ENCODE measurements around the gene MATK.
"Not testable (repeated sequence)": the region's sequence is repeated elsewhere in the genome, so short reads cannot be mapped to it uniquely, and the experiment has no call there.

MATK gene

DNA sequence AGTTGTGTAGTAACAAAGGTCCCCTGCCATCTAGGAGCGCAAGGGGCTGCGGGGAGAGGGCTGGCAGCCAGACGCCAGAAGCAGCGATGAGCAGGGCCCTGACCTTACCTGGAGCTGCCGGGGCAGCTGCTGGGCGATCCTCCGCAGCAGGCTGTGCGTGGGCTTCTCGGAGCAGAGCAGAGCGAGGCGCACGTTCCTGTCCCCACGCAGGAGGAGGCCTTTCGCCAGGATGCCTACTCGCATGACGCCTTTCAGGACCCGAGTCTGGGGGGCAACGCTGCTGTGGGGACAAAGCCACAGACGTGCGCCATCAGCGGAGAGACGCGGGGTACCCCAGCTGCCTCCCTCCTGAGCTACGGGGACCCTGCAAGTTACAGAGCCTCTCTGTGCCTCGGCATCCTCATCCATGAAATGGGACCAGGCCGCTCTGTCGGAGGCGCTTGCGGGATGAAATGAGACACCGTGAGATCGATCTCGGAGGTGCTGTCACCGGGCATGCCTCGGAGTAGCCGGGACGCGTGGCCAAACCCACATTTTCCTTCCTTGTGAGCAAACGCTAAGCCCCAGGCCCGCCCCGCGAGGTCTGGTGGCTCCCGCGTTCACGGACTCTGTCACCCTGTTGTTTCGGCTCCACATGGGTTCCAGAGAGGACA, 30.5 kb upstream of the MATK start:
- no peak for DNase-seq (ENCODE audit: low spot score)

DNA sequence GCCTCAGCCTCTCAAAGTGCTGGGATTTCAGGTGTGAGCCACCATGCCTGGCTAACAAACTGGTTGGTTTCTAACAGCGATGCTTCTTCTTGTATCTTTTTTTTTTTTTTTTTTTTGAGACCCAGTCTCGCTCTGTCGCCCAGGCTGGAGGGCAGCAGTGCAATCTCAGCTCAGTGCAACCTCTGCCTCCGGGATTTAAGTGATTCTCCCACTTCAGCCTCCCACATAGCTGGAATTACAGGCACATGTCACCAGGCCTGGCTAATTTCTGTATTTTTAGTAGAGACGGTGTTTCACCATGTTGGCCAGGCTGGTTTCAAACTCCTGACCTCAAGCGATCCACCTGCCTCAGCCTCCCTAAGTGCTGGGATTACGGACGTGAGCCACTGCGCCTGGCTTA, 30.0 kb upstream of the MATK start:
- DNase-seq (ENCODE audit: low spot score) = not testable (repeated sequence)

DNA sequence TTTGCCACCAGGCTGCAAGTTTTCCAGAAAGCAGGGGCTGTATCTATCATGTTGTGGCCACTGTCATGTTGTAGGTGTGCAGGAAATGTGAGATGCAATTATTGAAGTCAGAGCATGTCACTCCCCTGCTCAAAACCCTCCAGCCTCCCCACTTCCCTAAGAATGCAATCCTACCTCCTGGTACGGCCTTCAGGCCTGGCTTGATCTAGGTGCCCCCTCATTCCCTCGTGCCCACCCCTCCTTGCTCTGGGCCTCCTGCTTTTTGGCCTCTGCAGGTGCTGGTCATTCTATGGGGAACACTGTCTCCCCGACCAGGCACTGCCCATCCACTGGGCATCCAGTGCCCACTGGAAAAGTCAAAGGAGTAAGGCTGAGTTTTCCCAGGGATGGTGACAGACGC, 28.5 kb upstream of the MATK start:
- no peak for DNase-seq (ENCODE audit: low spot score)

DNA sequence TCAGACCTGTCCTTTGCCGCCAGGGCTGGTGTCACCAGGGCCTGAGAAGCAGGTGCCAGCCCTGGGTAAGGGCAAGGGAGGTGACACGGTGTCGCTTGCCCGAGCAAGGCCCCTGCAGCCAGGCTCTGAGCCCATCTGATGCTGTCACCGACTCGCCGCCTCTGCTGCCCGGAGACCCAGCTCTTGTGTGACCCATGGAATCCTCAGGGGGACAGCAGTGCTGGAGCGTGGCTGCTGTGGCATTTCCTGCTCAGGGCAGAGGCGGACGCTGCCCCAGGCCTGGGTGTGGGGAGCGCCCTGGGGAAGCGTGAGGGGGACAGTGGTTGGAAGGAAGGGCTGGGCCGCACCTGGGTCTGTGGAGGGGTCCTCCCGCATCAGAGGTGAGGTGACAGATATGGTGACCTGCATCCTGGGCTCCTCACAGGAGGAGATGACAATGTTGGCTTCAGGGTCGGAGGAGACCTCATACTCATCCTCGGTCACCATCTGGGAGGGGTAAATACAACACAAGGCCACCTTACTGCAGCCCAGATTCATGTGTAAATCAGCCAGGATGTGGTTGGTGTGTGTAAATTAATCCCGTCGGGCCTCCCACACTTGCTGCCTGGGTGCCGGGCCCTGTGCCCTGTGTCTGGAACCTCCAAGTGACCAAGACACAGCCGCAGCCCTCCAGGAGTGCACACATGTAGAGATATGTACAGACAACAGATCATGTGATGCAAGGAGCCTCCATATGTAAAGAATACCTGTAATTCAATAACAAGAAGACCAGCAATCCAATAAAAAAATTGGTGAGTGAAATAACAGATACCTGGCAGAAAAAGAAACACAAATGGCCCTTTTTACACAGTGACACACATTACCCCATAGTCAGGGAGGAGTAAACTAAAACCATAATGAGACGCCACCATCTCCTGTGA, 27.6 kb upstream of the MATK start:
- no peak for DNase-seq (ENCODE audit: low spot score)

DNA sequence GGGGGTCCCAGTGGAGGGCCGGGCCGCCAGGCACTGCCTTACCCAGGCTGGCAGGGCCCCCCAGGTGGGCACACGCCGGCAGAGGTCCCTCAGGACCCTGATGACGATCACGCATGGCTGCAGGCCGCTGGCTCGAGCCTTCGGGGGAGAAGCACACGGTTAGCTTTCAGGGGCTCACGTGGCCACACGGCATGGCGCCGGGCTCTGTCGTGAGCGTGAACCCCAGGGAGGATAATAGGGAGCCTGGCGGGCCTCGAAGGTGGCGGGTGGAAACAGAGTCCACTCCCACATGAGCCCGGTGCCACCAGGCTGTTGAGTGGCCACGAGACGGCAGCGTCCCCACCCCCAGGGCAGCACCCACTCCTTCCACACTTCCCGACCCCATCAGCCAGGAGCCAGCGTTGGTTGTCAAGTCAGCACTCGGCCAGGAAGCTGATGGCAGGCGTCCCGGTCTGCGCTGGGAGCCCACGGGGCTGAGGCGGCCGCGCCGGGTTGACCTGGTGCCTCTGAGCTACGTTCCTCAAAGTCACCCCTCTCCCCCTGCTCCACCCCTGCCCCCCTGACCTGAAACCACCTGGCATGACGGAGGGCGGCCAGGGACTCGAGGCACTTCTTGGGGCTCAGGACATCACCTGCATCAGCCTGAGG, 24.7 kb upstream of the MATK start:
- DNase-seq (ENCODE audit: low spot score) = no peak

DNA sequence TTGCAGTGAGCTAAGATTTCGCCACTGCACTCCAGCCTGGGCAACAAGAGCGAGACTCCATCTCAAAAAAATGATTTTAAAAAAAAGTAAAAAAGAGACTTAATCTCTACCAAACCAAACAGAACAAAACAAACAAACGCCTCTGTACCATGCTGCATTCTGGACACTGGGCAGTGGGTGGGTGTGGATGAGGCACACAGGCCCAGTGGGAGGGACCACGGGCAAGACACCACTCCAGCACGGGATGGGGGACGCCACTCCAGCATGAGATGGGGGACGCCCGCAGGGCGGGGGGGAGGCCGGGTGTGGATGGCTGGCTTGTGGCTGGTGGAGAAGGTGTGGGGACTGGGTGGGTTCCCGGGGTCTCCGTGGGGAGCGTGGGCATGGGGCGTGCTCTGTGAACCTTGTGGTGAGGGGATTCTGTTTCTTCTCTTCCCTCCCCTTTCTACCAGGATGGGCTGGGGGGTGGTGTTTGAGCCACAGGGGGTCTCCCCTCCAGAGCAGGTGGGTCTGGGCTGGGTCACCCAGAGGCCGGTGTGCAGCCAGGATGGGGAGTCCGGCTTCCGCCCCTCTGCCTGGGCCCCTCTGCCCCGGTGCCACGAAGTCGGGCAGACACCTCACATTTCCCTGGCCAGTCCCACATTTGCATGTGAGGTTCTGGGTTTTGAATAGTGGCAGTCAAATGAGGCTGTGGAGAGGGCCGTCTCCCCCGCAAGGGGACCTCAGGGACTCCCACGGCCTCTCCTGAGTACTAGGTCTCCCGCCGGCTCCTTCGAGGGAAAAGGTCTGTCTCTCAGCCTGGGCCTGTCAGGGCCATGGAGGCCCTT, 23.9 kb upstream of the MATK start:
- no peak for DNase-seq (ENCODE audit: low spot score)

DNA sequence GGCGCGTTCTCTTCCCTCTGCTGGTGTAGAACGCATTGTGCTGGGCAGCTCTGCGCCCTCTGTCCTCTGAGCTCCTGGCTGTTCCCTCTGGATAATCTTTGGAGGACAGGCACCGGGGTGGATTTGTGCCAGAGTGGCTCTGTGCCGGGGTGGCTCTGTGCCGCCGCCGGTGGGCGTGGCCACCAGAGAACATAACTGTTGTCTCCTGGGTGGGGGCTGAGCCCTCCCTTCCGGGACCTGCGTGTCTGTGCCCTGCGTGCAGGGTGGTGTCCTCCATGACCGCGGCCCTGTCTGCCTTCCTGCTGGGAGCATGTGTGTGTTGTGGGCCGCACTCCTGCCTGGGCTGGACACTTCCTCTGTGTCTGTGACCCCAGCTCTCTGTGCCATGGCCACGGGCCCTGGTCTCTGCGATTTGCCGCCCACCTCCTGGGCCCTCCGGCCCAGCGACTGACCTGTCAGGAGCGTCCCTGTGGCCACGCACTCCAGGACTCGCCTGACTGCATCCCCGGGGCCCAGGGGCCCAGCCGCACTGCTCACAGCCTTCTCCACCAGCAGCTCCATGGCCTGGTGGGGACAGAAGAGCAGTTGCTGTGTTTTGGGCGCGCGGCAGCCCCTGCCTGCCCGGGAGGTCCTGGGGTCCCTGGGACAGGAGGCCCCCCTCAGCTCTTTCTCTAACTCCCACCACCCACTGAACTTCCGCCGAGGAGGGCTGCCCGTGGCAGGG, 22.4 kb upstream of the MATK start:
- no peak for DNase-seq (ENCODE audit: low spot score)

DNA sequence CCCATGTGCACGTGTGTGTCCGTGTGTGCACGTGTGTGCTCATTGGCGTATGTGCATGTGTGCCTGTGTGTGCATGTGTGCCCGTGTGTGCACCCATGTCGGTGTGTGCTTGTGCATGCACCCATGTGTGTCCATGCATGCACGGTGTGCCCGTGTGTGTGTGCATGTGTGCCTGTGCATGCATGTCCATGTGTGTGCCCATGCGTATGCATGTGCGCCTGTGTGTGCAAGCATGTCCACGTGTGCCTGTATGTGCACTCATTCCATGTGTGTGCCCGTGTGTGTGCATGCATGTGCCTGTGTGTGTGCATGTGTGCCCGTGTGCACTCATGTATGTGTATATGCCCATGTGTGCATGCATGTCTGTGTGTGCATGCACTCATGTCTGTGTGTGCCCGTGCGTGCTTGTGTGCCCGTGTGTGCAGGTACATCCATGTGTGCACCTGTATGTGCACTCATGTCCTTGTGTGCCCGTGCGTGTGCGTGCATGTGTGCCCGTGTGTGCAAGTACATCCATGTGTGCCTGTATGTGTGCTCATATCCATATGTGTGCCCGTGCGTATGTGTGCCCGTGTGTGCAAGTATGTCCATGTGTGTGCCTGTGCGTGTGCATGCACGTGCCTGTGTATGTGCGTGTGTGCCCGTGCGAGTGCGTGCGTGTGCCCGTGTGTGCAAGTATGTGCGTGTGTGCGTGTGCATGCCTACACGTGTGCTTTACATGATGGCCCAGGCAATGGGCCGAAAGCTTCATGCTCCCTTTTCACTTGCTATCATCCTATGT, 21.6 kb upstream of the MATK start:
- no peak for DNase-seq (ENCODE audit: low spot score)

DNA sequence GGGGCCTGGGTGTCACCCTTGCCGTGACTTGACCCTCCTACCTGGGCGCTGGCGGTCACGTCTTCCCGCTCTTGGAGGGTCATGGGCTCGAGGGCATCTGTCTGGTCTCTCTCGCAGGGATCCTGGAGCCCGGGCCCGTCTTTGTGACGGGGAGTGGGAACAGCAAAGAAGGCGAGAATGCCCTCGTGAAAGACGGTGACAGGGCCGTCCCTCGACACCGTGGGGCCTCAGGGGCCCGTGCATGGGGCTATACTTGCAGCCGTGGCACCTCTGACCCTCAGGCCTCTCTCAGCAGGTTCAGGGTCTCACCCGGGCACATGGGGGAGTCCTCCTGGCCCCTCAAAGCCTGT, 20.9 kb upstream of the MATK start:
- no peak for DNase-seq (ENCODE audit: low spot score)

DNA sequence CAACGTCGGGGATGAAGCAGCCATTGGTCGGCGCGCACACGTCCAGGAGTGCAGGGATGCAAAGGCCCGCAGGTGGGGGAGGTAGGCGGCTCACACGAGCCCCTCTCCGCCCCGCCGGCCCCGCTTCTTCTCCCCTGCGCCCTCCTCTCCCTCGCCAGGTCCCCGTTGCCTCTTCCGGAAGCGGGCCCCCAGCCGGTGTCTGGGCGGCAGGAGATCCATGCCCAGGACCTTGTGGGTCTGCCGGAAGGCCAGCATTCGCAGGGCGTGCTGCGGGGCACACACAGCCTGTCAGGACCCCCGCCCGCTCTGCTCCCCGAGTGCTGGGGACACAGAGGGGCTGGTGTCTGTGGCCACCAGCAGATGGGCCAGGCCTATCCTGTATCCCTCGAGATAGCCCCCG, 19.7 kb upstream of the MATK start:
- DNase-seq (ENCODE audit: low spot score) = no peak

DNA sequence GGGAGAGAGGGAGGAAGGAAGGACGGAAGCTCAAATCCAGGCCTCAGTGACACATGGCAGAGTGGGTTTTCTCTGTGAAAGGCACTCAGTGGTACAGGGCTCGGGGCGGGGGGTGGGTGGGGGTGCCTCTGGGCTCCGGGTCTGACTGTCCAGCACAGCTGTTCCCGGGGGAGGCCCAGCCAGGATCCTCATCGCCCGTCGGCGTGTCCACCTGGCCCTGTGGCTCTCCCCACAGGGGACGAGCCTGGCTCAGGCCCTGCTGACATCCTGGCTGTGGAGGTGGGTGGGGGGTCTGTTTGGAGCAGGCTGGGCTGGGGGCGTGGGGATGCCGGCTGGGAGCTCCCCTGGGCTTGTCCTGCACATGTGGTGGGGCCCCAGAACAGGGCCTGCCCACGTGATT, 18.2 kb upstream of the MATK start:
- DNase-seq (ENCODE audit: low spot score) = no peak

DNA sequence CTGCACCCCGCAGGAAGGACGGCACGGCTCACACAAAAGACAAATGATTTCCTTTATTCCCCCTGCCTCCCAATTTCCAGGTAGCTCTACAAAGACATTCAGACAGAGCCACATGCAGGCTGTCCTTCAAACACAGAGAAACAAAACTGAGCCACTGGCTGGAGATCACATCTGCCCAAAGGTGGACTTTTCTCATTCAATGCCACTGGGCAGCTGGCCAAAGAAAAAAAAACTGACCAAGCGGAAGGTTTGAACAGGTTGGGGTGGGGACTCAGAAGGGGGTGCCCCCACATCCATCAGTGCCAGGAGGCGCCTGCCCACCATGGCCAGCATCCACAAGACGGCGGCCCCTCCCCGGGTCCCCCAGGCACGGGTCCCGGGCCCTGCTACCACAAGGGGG, 17.8 kb upstream of the MATK start:
- no peak for DNase-seq (ENCODE audit: low spot score)

DNA sequence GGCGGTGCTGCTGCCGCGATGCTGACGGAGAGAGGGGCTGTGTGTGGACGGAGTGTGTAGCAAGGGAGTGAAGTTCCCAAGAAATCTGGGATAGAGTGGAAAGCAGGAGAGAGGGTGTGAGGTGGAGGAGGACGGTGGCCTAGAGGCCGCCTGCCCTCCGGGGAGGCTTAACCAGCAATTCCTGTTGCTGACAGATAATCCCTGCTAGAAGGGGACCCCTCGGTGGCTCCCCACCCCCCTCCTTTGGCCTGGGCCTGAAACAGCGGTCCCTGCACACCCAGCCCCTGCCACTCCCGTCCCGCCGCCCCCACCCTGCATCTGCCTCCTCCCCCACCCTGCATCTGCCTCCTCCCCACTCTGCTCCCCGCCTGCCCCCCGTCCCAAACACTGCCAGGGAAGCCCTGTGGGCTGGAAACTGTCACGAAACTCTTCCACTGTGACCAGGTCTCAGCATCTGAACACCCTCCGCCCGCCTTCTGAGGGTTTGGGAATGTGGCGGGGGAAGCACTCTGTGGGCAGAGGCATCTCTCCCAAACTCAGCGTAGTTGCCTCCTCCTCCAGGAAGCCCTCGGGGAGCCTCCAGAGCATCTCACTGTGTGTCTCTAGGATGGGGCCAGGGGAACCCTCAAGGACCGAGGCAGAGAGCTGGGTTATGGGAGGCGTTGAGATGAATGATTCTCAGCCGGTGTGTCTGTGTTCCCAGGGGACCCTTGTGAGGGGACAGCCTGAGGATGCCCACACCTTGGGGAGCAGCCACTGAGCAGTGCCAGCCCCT, 17.1 kb upstream of the MATK start:
- DNase-seq (ENCODE audit: low spot score) = no peak

DNA sequence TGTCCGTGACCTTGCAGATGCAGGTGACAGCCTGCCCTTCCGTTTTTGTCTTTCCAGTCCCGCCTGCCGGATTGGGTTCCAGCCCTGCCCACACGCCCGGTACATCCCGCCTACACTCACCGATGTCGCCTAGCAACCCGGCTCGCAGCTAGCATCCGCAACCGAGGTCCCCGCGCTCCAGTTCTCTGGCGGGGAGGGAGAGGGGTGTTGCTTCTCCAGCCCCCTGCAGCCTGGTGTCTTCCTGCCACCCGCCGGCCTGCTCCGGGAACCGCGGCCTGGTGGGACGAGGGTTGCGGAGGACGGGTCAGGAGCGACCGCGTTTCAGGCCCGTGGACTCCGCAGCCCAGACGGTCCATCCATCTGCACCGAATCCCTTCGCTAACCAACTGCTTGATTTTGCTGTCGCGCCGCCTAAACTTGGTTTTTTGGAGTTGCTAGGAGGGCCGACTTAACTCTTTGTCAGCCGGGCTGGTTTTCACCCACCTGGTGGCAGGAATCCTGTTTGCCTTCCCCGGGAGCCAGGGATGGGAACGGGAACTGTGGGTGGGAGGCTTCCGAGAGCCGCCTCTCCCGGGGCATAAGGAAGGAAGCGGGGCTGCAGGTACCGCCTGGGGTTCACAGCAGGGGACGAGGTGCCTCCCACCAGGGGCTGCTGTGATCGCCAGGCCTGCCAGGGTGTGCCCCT, 15.4 kb upstream of the MATK start:
- DNase-seq (ENCODE audit: low spot score) = no peak

DNA sequence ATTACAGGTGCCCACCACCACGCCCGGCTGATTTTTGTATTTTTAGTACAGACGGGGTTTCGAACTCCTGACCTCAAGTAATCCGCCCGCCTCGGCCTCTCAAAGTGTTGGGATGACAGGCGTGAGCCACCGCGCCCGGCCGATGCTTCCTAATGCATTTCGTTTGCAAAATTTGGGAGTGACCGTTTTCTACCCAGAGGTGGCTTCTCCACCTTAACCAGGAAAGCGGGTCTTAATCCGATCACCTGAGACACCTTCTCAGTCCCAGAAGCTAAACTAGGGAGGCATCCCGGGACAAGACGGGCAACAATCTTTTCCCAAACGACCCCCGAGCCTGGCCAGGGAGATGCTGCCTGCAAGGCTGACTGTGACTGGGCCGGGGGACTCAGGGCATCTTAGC, 14.8 kb upstream of the MATK start:
- no peak for DNase-seq (ENCODE audit: low spot score)

DNA sequence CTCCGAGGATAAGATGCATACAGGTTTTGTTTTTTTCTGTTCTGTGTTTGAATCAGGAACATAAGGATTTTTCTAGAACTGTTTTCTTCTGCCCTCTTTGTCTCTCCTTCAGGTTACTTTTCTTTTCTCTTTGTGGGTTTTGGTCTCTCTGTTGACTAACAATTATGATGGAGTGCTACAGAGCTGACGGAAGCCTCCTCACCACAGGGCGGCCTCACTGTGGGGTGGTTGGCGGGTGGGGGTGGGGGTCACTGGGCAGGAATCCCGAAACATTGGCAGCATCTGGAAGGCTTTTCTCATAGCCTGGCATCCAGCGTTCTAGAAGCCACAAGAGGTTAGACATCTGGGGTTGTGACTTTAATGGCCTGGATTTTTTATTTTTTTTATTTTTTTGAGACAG, 12.0 kb upstream of the MATK start:
- no peak for DNase-seq (ENCODE audit: low spot score)

DNA sequence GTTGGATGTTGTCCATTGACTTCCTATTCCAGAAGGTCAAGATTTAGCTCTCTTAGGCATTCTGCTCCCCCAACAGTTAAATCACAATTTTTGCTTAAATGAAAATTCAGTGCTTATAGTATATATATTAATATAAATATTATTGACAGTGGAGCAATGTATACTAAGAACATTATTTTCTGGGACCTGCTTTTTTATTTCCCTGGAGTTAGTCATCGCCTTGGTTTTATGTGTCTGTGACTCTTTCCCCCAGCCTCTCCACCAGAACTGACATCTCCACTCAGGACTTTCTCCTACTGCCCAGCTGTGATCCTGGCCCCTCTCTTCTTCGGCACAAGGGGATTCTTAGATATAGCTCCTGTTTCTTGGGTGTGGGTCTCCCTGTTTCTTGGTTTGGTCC, 10.2 kb upstream of the MATK start:
- no peak for DNase-seq (ENCODE audit: low spot score)

DNA sequence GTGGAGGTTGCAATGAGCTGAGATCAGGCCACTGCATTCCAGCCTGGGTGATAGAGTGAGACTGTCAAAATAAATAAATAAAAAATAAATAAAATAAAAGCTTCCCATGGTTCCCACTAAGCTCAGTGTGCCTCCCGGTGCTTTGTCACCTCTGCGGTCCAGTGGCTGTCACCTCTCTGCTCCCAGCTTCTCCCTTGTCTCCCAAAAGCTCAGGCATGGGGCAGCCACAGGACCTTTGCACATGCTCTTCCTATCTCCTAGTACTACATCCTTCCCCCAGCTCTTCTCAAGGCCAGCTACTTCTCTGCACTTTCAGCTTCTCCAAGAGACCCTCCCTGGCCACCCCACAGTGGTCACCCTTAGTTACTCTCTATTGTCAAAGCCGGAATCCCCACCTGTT, 7.6 kb upstream of the MATK start:
- no peak for DNase-seq (ENCODE audit: low spot score)

DNA sequence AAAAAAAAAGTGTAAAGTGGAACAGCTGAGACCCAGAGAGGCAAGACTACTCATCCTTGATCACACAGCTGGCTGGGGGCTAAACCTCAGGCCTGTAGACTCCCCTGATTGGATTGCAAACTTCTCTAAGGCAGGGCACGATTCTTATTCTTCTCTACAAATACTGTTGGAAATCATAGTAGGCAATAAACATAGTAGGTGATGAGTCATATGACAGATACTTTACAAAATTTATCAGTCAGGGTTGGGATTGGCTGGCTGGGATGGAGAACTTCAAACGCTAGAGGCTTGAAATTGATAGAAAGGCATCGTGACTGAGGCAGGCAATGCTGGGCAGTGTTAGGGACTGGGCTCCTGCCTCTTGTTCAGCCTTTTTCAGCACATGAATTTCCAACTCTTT, 5.9 kb upstream of the MATK start:
- DNase-seq (ENCODE audit: low spot score) = no peak
